Ureter (tissue), 1 donor: Measurements from ENCODE around the gene SCART1. TPM values are rescaled to one million over a fixed set of nuclear protein-coding genes. Genes with fewer than 3 reads are reported as not detected.
"Not testable (repeated sequence)": the region's sequence is repeated elsewhere in the genome, so short reads cannot be mapped to it uniquely, and the experiment has no call there.

Experiments
- DNase-seq: peaks from one replicate; pipeline ENCODE4 v3.0.0-alpha.2; 2020; ENCODE audit warnings: low spot score
- total RNA-seq: library from RNA; stranded (reverse); gene quantifications from one replicate; pipeline ENCODE4 v1.2.4, GENCODE V29; 2023
- donor health status: DM: yes; HTN: yes; CAD: no.

Gene SCART1
- total RNA-seq, 1 donor from 2014 or later: 5.3 TPM

GRCh38 chr10:133474027-133474426 is 20.3 kb downstream of the SCART1 start:
- peak; percentile 3 for DNase-seq

GRCh38 chr10:133474665-133475424 is 21.1 kb downstream of the SCART1 start:
- DNase-seq: peak; percentile 20

GRCh38 chr10:133475425-133475734 is 21.6 kb downstream of the SCART1 start:
- DNase-seq: peak; percentile 27

GRCh38 chr10:133475821-133476640 is 22.3 kb downstream of the SCART1 start:
- no peak for DNase-seq

- DNase-seq: no peak
Measured at GRCh38 chr10:133476641-133476990, 22.9 kb downstream of the SCART1 start.

- DNase-seq: no peak
Measured at GRCh38 chr10:133481086-133481643, 27.4 kb downstream of the SCART1 start.

GRCh38 chr10:133481657-133482056 is 27.9 kb downstream of the SCART1 start:
- DNase-seq: no peak

- no peak for DNase-seq
Measured at GRCh38 chr10:133484818-133485217, 31.1 kb downstream of the SCART1 start.

GRCh38 chr10:133487085-133487484 is 33.3 kb downstream of the SCART1 start:
- DNase-seq: no peak

GRCh38 chr10:133488354-133488753 is 34.6 kb downstream of the SCART1 start:
- DNase-seq: no peak

- no peak for DNase-seq
Measured at GRCh38 chr10:133489816-133490588, 36.3 kb downstream of the SCART1 start.

- not testable (repeated sequence) for DNase-seq
Measured at GRCh38 chr10:133493562-133493961, 39.8 kb downstream of the SCART1 start.

GRCh38 chr10:133497363-133497762 is 43.6 kb downstream of the SCART1 start:
- not testable (repeated sequence) for DNase-seq

GRCh38 chr10:133499176-133499575 is 45.4 kb downstream of the SCART1 start:
- DNase-seq: not testable (repeated sequence)

- DNase-seq: not testable (repeated sequence)
Measured at GRCh38 chr10:133500897-133501296, 47.2 kb downstream of the SCART1 start.

GRCh38 chr10:133509700-133510099 is 56.0 kb downstream of the SCART1 start:
- DNase-seq: no peak

GRCh38 chr10:133511408-133511807 is 57.7 kb downstream of the SCART1 start:
- no peak for DNase-seq

GRCh38 chr10:133511907-133512528 is 58.3 kb downstream of the SCART1 start:
- DNase-seq: no peak

- DNase-seq: no peak
Measured at GRCh38 chr10:133515471-133515870, 61.7 kb downstream of the SCART1 start.

GRCh38 chr10:133516057-133516456 is 62.3 kb downstream of the SCART1 start:
- DNase-seq: no peak

- DNase-seq: not testable (repeated sequence)
Measured at GRCh38 chr10:133518517-133518916, 64.8 kb downstream of the SCART1 start.
